Hindlimb muscle (tissue), 1 donor: ENCODE measurements around the gene TCF3. TPM values are rescaled to one million over a fixed set of nuclear protein-coding genes. Genes with fewer than 3 reads are reported as not detected.

ENCODE experiments used
- polyA plus RNA-seq: library from polyadenylated mRNA; unstranded; fragments of 120-200 nt; gene quantifications from one replicate; pipeline ENCODE4 v1.2.1, GENCODE V29; 2013; ENCODE audit not compliant: insufficient read length

The TCF3 gene
- polyA plus RNA-seq, 1 donor, result 145 TPM

Other genes with a start within 250 kb of the TCF3 start
- 82.0 TPM for gene DAZAP1, start 245.0 kb downstream of the TCF3 start, polyA plus RNA-seq
- gene RPS15, start 214.2 kb downstream of the TCF3 start, polyA plus RNA-seq, result 1,308 TPM
- 1.1 TPM for gene APC2, start 202.5 kb downstream of the TCF3 start, polyA plus RNA-seq
- gene C19orf25, start 173.4 kb downstream of the TCF3 start, polyA plus RNA-seq, result 22.4 TPM
- gene PCSK4, start 162.3 kb downstream of the TCF3 start, polyA plus RNA-seq, result 1.9 TPM
- gene REEP6, start 161.4 kb downstream of the TCF3 start, polyA plus RNA-seq, result 3.0 TPM
- gene ADAMTSL5, start 139.6 kb downstream of the TCF3 start, polyA plus RNA-seq, result 17.0 TPM
- gene PLK5, start 128.5 kb downstream of the TCF3 start, polyA plus RNA-seq, result 0.30 TPM
- gene MEX3D, start 84.3 kb downstream of the TCF3 start, polyA plus RNA-seq, result 30.4 TPM
- gene MBD3, start 59.8 kb downstream of the TCF3 start, polyA plus RNA-seq, result 67.1 TPM
- 137 TPM for gene UQCR11, start 47.2 kb downstream of the TCF3 start, polyA plus RNA-seq
- not detected for gene ONECUT3, start 100.9 kb upstream of the TCF3 start, polyA plus RNA-seq
- 1.1 TPM for gene ATP8B3, start 159.7 kb upstream of the TCF3 start, polyA plus RNA-seq
- gene REXO1, start 195.9 kb upstream of the TCF3 start, polyA plus RNA-seq, result 24.2 TPM
- 13.6 TPM for gene KLF16, start 211.0 kb upstream of the TCF3 start, polyA plus RNA-seq
- 64.8 TPM for gene ABHD17A, start 232.9 kb upstream of the TCF3 start, polyA plus RNA-seq